ENCODE measurements around the gene CALML3.

The CALML3 gene

GRCh38 chr10:5573968-5574641 is 49.3 kb downstream of the CALML3 start:
- DNase-seq, result no peak

- DNase-seq, result no peak
These were observed 49.9 kb downstream of the CALML3 start for GRCh38 chr10:5574642-5575131.

GRCh38 chr10:5575144-5575481 is 50.4 kb downstream of the CALML3 start:
- DNase-seq, result no peak

- no peak for DNase-seq
These were observed 50.9 kb downstream of the CALML3 start for GRCh38 chr10:5575482-5576153.

GRCh38 chr10:5576154-5576748 is 51.5 kb downstream of the CALML3 start:
- DNase-seq, result no peak
